HepG2 (cell line): ENCODE measurements around the gene PPP1CA. TPM values are rescaled to one million over a fixed set of nuclear protein-coding genes. Genes with fewer than 3 reads are reported as not detected.

Source experiments
- DDIT3 ChIP-seq: sonication (generic); formaldehyde crosslinking; IDR thresholded peaks from 2 replicates; pipeline ENCODE4 v1.4.0; 2020; ENCODE audit warnings: mild to moderate bottlenecking, missing genetic modification reagents
- E2F5 ChIP-seq: sonication (generic); formaldehyde crosslinking; conservative IDR thresholded peaks from 2 replicates; pipeline ENCODE4 v1.4.0; 2020; ENCODE audit warnings: missing genetic modification reagents
- FOXK2 ChIP-seq: fragments of 450-650 bp; IDR thresholded peaks from 2 replicates; pipeline ENCODE4 v1.6.1; 2016
- HNF4A ChIP-seq: sonication (generic); formaldehyde crosslinking; IDR thresholded peaks from 2 replicates; pipeline ENCODE4 v1.4.0; 2020; ENCODE audit warnings: missing genetic modification reagents
- MXD3 ChIP-seq: IDR thresholded peaks from 2 replicates; pipeline ENCODE4 v1.6.1; 2016; ENCODE audit warnings: mild to moderate bottlenecking, missing biosample characterization, missing genetic modification reagents
- NFAT5 ChIP-seq: sonication (generic); formaldehyde crosslinking; IDR thresholded peaks from 2 replicates; pipeline ENCODE4 v1.4.0; 2020; ENCODE audit warnings: missing genetic modification reagents
- NR2C2 ChIP-seq: sonication (generic); formaldehyde crosslinking; IDR thresholded peaks from 2 replicates; pipeline ENCODE4 v1.4.0; 2020; ENCODE audit warnings: missing genetic modification reagents, mild to moderate bottlenecking, moderate library complexity, borderline replicate concordance
- NR2F6 ChIP-seq, 2 experiments: IDR thresholded peaks; 2 replicates each; pipeline ENCODE4 v1.6.1; 2016; ENCODE audit warnings: antibody characterized with exemption in 1 of 2, mild to moderate bottlenecking in 1 of 2
- RBM39 ChIP-seq: fragments of 200-400 bp; formaldehyde crosslinking; IDR thresholded peaks from one replicate; pipeline ENCODE4 v1.6.1; 2018; ENCODE audit warnings: antibody characterized with exemption, mild to moderate bottlenecking, low read depth, low read length; ENCODE audit not compliant: poor library complexity, severe bottlenecking
- SIN3A ChIP-seq: IDR thresholded peaks from 2 replicates; pipeline ENCODE4 v1.6.1; 2011; ENCODE audit warnings: low read depth, mild to moderate bottlenecking, control low read depth, low read length, borderline replicate concordance
- SMAD1 ChIP-seq: sonication (generic); formaldehyde crosslinking; IDR thresholded peaks from 2 replicates; pipeline ENCODE4 v1.4.0; 2020; ENCODE audit warnings: missing genetic modification reagents, low read depth, mild to moderate bottlenecking, borderline replicate concordance
- STAT5B ChIP-seq: sonication (generic); formaldehyde crosslinking; IDR thresholded peaks from 2 replicates; pipeline ENCODE4 v1.4.0; 2020; ENCODE audit warnings: missing genetic modification reagents
- TRAFD1 ChIP-seq: sonication (generic); formaldehyde crosslinking; IDR thresholded peaks from 2 replicates; pipeline ENCODE4 v1.5.1; 2020; ENCODE audit warnings: missing genetic modification reagents, mild to moderate bottlenecking, borderline replicate concordance
- ZMAT5 ChIP-seq: sonication (generic); formaldehyde crosslinking; IDR thresholded peaks from 2 replicates; pipeline ENCODE4 v1.5.0; 2020; ENCODE audit warnings: mild to moderate bottlenecking, low read depth, missing genetic modification reagents, borderline replicate concordance
- ZNF280B ChIP-seq: sonication (generic); formaldehyde crosslinking; IDR thresholded peaks from 2 replicates; pipeline ENCODE4 v1.5.0; 2020; ENCODE audit warnings: missing genetic modification reagents, mild to moderate bottlenecking, borderline replicate concordance
- ZNF333 ChIP-seq: sonication (generic); formaldehyde crosslinking; IDR thresholded peaks from 2 replicates; pipeline ENCODE4 v1.4.0; 2020; ENCODE audit warnings: mild to moderate bottlenecking, missing genetic modification reagents, borderline replicate concordance
- ZNF768 ChIP-seq: sonication (generic); formaldehyde crosslinking; IDR thresholded peaks from 2 replicates; pipeline ENCODE4 v1.4.0; 2020; ENCODE audit warnings: missing genetic modification reagents
- polyA plus RNA-seq, 8 experiments: library from polyadenylated mRNA; depleted of rRNA in 3 of 8; stranded (reverse) in 7 of 8; unstranded in 1 of 8; fragments of >200 nt; fragmentation: Illumina TruSeq in 4 of 8; extraction: Trizol in 4 of 8; gene quantifications; 2 replicates each; pipeline versions ENCODE4 v1.2.1 to v1.2.3, GENCODE V29; 2011 to 2016; ENCODE audit warnings: low read depth in 4 of 8, missing spikeins in 1 of 8, mixed read lengths in 1 of 8; ENCODE audit not compliant: insufficient read depth in 1 of 8
- total RNA-seq, 5 experiments: library from RNA; depleted of rRNA; stranded (reverse); fragments of >200 nt; fragmentation: Illumina TruSeq; extraction: Trizol; gene quantifications; 2 replicates each; pipeline ENCODE4 v1.2.3, GENCODE V29; 2016; ENCODE audit warnings: low read depth in 1 of 5

The PPP1CA gene
- total and polyA plus RNA-seq, 2 of the 13 experiments (the other 11 are each of a cell fraction or from before 2014, with no cell fraction given) = 149 to 170 TPM

- TF ChIP-seq MXD3 (CRISPR knock-in tag) = no peak
- TF ChIP-seq ZNF280B = no peak
- no peak for TF ChIP-seq E2F5 (CRISPR knock-in tag)
- no peak for TF ChIP-seq ZNF333 (CRISPR knock-in tag)
- peak; percentile 59 for TF ChIP-seq NR2C2 (CRISPR knock-in tag)
- TF ChIP-seq NFAT5 (CRISPR knock-in tag) = no peak
- no peak for TF ChIP-seq STAT5B (CRISPR knock-in tag)
- no peak for TF ChIP-seq ZNF768 (CRISPR knock-in tag)
- no peak for TF ChIP-seq FOXK2
- TF ChIP-seq HNF4A (CRISPR knock-in tag) = peak; percentile 47
- TF ChIP-seq SIN3A = no peak
- no peak for TF ChIP-seq ZMAT5
- no peak for TF ChIP-seq SMAD1 (CRISPR knock-in tag)
- TF ChIP-seq TRAFD1 (CRISPR knock-in tag) = no peak
- no peak for TF ChIP-seq DDIT3 (CRISPR knock-in tag)
- no peak for TF ChIP-seq RBM39
- TF ChIP-seq NR2F6 (IDR thresholded peaks at IDR 0.05) = peak; percentile 73; the same call in 1 of the 2 replicates
- TF ChIP-seq NR2F6 (CRISPR knock-in tag; IDR thresholded peaks at IDR 0.05) = peak; percentile 70
Observed at GRCh38 chr11:67405688-67406339, 4.2 kb upstream of the PPP1CA start (continued).
